ENCODE data around the gene MAP2K3. TPM values are rescaled to one million over a fixed set of nuclear protein-coding genes. Genes with fewer than 3 reads are reported as not detected.

The MAP2K3 gene
- total and polyA plus RNA-seq, 10 of the 15 experiments (the other 5 are each of a cell fraction or from before 2014, with no cell fraction given) = 0.71 to 39.4 (median 18.6) TPM

- TF ChIP-seq SMAD5 (IDR thresholded peaks at IDR 0.05; ENCODE audit: low read depth) (no peak), ZNF207 (IDR thresholded peaks at IDR 0.05; ENCODE audit: borderline replicate concordance) (no peak)
Measured at GRCh38 chr17:21360048-21360447, 75.5 kb downstream of the MAP2K3 start (continued).

GRCh38 chr17:21361020-21361809 lies 76.7 kb downstream of the MAP2K3 start:
- ChIA-PET CTCF (interaction anchor here (0.6 to 0.9 kb wide), 2 partner anchors 12 to 17 kb away, joined by 3 read pairs; no protein-coding TSS in a partner anchor), SMC1A (ENCODE audit: uncharacterized antibody, unreplicated experiment) (no interaction called here), RAD21 (ENCODE audit: unreplicated experiment) (no interaction called here), POLR2A (no interaction called here)
- Histone ChIP-seq H3K9me3 (replicated peaks; ENCODE audit: control insufficient read depth, insufficient read depth, low read length) (no peaks in the 10 kb centered on the region), H3K4me1 (ENCODE audit: control insufficient read depth, insufficient read depth, low read length) (no peaks in the 10 kb centered on the region), H2AFZ (ENCODE audit: control insufficient read depth, low read depth, low read length) (no peak overlapping the region), H3K27me3 (replicated peaks in 1 of 2; ENCODE audit: control insufficient read depth in 2 of 2, insufficient read depth in 2 of 2, low read length in 1 of 2) (peaks cover 0 to 1% of the 10 kb centered on the region in 2 experiments; a peak in 2 of 4 replicates), H4K20me1 (ENCODE audit: control insufficient read depth, insufficient read depth) (no peaks in the 10 kb centered on the region), H3K4me2 (ENCODE audit: control insufficient read depth, insufficient read depth) (no peak overlapping the region), H3K79me2 (ENCODE audit: control insufficient read depth, insufficient read depth, low read length) (no peaks in the 10 kb centered on the region), H3K4me3 (no peak overlapping the region), H3K27ac (ENCODE audit: control insufficient read depth, insufficient read depth) (no peak overlapping the region), H3K9ac (ENCODE audit: control insufficient read depth, insufficient read depth, low read length) (no peak overlapping the region), H3K36me3 (ENCODE audit: control insufficient read depth in 2 of 2, insufficient read depth in 2 of 2, low read length in 1 of 2) (no peaks in the 10 kb centered on the region)
- DNase-seq (ENCODE audit: low read depth, low spot score) (no peak), FAIRE-seq (no peak), ATAC-seq (no peak)
- no TSS peak for BruUV-seq (replicated peaks)
- in situ Hi-C loops (cut with MboI) = no loop called here
- 25% methylated on average over 5 of the region's 5 CpGs for WGBS (ENCODE audit: insufficient coverage, insufficient replicate concordance, low lambda C conversion rate, missing lambda C conversion rate)
- intact Hi-C loops (cut with micrococcal nuclease; ENCODE audit: unreplicated experiment) = no loop called here
- TF ChIP-seq CHD4 (IDR thresholded peaks at IDR 0.05) (no peak), GATAD2B (conservative IDR thresholded peaks at IDR 0.05; ENCODE audit: low read depth) (no peak), MTA3 (IDR thresholded peaks at IDR 0.05; ENCODE audit: borderline replicate concordance, low read length) (no peak), FOXK2 (IDR thresholded peaks at IDR 0.05) (no peak), ZBTB11 (CRISPR knock-in tag; IDR thresholded peaks at IDR 0.05) (no peak), SMARCA5 (IDR thresholded peaks at IDR 0.05) (no peak), CBX5 (IDR thresholded peaks at IDR 0.05; ENCODE audit: low read depth) (no peak), IRF3 (IDR thresholded peaks at IDR 0.05) (no peak), POLR2A (IDR thresholded peaks at IDR 0.05; ENCODE audit: low read depth, low read length) (no peak), FOS (IDR thresholded peaks at IDR 0.05; ENCODE audit: borderline replicate concordance, extremely low read depth, insufficient read length) (no peak), POU2F2 (IDR thresholded peaks at IDR 0.05; ENCODE audit: borderline replicate concordance, low read depth, low read length) (no peak), WRNIP1 (IDR thresholded peaks at IDR 0.05; ENCODE audit: borderline replicate concordance, low read depth, low read length) (no peak), BHLHE40 (IDR thresholded peaks at IDR 0.05; ENCODE audit: borderline replicate concordance in 1 of 2, low read depth in 2 of 2, low read length in 1 of 2) (no peak), NFXL1 (IDR thresholded peaks at IDR 0.05; ENCODE audit: borderline replicate concordance) (no peak), ATF2 (IDR thresholded peaks at IDR 0.05; ENCODE audit: low read length) (no peak), STAT1 (conservative IDR thresholded peaks at IDR 0.05) (no peak)
